Right kidney (tissue), 1 donor: ENCODE results near the gene COA1.
"Not testable (repeated sequence)": the region's sequence is repeated elsewhere in the genome, so short reads cannot be mapped to it uniquely, and the experiment has no call there.

Experiments
- DNase-seq: peaks from one replicate; pipeline ENCODE4 v3.0.0-alpha.2; 2016

The COA1 gene

DNA sequence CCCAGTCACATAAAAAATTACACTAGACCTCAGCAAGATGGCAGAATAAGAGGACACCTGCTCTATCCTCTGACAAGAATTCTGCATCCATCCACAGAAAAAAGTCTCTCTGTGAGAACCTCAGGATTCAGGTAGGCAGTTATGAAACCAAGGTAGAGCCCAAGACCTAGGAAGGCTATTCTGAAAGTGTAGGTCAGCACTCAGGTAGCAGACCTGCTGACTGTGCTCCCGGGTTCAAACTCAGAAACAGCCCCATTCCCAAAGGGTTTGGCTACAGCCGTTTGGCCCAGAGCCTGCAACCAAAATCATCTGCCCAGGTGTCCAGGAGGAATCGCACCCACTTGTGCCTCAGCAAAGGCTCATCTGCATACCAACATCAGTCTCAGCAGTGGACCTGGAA, 37.7 kb downstream of the COA1 start:
- no peak for DNase-seq

DNA sequence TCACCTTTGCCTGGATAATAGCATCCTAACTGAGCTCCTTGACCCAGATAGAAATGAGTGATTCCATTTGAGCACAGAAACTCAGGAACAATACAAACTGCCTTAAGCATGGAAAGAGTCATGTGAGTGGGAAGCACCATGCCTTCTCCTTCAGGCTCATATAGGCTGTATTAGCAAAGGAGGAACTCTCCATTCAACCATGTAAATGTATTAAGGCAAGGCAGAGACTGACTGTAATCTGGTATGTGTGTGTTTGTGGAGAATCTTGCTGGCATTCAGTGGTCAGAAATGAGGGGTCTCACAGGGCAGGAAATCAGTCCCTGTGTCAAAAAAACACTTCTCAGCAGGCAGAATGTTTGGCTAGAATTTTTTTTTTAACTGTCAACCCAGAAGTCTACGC, 40.2 kb downstream of the COA1 start:
- no peak for DNase-seq

DNA sequence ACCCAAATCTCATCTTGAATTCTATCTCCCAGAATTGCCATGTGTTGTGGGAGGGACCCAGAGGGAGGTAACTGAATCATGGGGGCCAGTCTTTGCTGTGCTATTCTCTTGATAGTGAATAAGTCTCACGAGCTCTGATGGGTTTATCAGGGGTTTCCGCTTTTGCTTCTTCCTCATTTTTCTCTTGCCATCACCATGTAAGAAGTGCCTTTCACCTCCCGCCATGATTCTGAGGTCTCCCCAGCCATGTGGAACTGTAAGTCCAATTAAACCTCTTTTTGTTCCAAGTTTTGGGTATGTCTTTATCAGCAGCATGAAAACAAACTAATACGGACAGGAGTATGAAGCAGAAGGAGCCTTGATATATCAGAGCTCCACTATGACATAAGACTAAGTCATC, 41.5 kb downstream of the COA1 start:
- not testable (repeated sequence) for DNase-seq

GRCh38 chr7:43686991-43687390, 42.3 kb downstream of the COA1 start:
- DNase-seq: no peak

GRCh38 chr7:43680736-43681135, 48.6 kb downstream of the COA1 start:
- no peak for DNase-seq

- DNase-seq: no peak
Measured at GRCh38 chr7:43679210-43680068, 49.9 kb downstream of the COA1 start.

DNA sequence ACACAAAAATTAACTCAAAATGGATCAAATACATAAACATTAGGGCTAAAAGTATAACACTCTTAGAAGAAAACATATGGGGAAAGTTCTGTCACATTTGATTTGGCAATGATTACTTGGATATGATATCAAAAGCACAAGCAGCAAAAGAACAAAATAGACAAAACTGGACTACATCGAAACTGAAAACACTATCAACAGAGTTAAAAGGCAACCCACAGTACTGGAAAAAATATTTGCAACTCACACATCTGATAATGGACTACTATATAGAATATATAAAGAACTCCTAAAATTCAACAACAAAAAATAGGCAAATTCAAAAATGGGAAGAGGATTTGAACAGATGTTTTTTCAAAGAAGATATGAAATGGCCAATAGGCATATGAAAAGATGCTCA, 51.0 kb downstream of the COA1 start:
- no peak for DNase-seq

- no peak for DNase-seq
Measured at GRCh38 chr7:43677864-43678263, 51.5 kb downstream of the COA1 start.

- DNase-seq: no peak
Measured at GRCh38 chr7:43674559-43675436, 54.5 kb downstream of the COA1 start.

DNA sequence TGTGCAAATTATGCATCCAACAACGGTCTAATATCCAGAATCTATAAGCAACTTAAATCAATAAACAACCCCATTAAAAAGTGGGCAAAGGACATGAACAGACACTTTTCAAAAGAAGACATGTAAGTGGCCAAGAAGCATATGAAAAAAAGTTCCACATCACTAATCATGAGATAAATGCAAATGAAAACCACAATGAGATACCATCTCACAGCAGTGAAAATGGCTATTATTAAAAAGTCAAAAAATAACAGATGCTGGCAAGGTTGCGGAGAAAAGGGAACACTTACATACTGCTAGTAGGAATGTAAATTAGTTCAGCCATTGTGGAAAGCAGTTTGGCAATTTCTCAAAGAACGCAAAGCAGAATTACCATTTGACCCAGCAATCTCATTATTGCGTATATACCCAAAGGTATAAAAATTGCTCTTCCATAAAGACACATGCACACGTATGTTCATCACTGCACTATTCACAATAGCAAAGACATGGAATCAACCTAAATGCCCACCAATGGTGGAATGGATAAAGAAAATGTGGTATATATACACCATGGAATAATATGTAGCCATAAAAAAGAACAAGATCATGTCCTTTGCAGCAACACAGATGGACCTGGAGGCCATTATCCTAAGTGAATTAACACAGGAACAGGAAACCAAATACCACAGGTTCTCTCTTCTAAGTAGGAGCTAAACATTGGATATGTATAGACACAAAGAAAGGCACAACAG, 55.9 kb downstream of the COA1 start:
- DNase-seq: not testable (repeated sequence)

DNA sequence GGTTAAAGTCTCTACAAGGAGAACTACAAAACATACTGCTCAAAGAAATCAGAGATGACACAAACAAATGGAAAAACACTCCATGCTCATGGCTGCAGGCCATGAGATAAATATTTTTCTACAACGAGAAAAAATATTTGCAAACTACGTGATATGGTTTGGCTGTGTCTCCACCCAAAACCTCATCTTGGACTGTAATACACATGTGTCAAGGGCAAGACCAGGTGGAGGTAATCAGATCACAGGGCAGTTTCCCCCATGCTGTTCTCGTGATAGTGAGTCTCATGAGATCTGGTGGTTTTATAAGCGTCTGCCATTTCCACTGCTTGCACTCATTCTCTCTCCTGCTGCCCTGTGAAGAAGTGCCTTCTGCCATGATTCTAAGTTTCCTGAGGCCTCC, 57.8 kb downstream of the COA1 start:
- DNase-seq: no peak

- no peak for DNase-seq
Measured at GRCh38 chr7:43669286-43670081, 59.8 kb downstream of the COA1 start.

- no peak for DNase-seq
Measured at GRCh38 chr7:43668035-43668434, 61.3 kb downstream of the COA1 start.

DNA sequence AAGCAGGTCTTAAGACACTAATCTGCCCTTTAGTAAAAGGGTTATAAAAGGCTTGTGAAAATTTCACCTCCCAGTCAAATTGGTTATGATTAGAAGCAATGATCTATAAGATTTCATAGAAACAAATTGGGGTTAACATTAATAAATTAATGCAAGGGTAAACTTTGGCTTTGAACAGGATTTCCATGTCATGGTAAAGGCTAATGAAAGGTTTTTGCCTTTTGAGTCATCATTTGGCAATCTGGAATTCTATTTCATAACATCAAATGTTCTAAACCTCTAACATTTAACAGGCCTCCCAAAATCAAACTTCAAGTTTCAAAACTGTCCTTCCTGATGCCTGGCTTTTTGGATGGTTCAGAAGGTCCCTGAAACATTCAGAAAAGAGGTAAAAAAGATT, 62.4 kb downstream of the COA1 start:
- no peak for DNase-seq

- no peak for DNase-seq
Measured at GRCh38 chr7:43664681-43665080, 64.6 kb downstream of the COA1 start.

DNA sequence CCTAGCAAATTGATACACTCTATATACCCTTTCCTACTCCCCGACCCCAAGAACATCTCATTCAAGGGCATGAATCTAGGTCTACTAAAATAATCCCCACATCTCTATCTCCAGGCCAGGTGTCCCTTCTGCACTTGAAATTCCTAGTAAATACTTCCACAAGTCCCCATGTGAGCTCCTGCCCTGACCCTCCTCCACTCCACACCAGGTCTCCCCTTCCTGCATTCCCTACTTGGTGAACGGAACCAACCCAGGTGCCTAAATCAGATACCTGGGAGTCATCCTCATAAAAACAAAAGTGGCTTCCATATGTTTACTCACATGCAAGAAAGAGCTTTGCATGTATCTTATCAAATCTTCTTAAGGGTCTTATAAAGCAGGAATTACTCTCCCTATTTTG, 69.2 kb downstream of the COA1 start:
- no peak for DNase-seq

- no peak for DNase-seq
Measured at GRCh38 chr7:43659549-43659896, 69.8 kb downstream of the COA1 start.

GRCh38 chr7:43658718-43659548, 70.4 kb downstream of the COA1 start:
- DNase-seq: no peak

- no peak for DNase-seq
Measured at GRCh38 chr7:43656997-43657396, 72.3 kb downstream of the COA1 start.

GRCh38 chr7:43655584-43655983, 73.7 kb downstream of the COA1 start:
- no peak for DNase-seq

- no peak for DNase-seq
Measured at GRCh38 chr7:43653891-43654504, 75.3 kb downstream of the COA1 start.
